AG08396 (cell line): ENCODE data around the gene LRRIQ4.

Source experiments
- DNase-seq: peaks from one replicate; pipeline ENCODE4 v3.0.0; 2012; ENCODE audit warnings: low spot score, mixed read lengths

Gene LRRIQ4

DNA sequence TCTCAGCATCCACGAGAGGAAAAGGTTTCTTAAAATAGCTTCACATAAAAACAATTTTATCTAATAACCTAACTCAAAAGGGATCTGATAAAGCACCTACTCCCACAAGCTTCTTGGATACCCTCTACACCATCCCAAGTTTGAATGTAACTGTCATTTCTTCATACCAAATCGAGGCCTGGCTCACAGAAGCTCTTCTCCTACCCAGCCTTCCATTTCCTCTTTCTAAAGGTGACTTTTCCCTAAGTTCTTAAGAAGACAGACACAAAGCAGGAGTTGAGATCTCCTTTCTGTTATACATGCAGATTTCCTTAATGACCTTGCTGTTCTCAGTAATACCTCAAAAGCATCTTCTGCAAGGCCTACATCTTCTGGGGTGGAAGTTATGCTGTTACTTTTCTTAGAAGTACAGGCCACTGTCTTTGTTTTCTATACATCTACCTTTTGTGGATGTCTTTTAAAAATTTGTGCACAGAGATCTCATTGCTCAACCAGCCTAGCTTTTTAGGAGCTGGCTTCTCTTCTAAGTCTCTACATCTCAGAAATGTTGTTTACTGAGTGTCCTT is 3.4 kb upstream of the LRRIQ4 start:
- no peak for DNase-seq

DNA sequence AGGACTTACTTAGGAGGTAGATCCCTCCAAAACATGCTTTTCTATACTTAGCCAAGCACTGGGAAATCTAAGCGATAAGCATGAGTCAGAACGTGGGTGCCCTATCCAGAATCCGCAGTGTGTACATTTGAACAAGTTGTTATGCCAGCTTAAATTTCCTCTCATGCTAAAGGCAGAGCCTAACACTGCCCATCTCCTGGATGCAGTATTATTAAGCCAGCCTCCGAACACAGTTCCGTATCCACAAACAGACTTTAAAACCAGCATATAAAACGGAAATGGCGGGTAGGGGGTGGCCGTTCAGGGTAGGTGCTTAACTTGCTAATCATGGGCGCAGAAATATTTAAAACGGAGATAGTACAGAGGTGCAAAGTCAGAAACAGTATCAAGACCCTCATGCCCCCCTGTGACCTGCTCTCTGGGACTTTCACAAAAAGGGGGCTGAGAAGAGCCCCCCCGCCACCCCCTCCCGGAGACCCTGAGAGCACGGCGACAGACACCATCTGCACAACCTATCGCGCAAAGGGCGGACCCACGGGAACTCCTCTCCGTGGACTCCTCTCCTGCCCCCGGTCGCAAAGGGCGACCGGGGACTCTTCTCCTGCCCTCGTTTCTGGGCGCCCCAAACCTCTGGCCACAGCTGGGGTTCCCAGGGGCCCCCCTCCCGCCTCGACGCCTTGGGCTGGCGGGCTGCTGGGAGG is 889 bp upstream of the LRRIQ4 start:
- DNase-seq: peak; percentile 44

DNA sequence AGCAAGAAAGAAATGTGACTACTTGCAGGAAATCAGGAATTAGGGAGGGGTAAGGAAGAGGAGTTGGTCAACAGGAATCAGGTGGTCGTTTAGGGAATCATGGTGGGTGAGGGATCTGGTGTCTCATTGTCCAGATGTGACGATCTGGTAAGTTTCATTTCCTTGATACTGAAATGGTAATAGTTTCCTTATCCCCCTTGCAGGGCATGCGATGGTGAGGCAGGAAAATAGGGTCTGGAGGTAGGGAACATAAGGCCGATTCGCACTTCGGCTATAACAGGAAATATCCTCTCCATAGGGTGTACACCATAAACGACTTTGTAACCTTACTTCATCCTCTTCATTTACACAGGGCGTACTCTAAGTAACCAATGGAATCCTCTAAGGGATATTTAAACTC is 608 bp downstream of the LRRIQ4 start:
- no peak for DNase-seq

DNA sequence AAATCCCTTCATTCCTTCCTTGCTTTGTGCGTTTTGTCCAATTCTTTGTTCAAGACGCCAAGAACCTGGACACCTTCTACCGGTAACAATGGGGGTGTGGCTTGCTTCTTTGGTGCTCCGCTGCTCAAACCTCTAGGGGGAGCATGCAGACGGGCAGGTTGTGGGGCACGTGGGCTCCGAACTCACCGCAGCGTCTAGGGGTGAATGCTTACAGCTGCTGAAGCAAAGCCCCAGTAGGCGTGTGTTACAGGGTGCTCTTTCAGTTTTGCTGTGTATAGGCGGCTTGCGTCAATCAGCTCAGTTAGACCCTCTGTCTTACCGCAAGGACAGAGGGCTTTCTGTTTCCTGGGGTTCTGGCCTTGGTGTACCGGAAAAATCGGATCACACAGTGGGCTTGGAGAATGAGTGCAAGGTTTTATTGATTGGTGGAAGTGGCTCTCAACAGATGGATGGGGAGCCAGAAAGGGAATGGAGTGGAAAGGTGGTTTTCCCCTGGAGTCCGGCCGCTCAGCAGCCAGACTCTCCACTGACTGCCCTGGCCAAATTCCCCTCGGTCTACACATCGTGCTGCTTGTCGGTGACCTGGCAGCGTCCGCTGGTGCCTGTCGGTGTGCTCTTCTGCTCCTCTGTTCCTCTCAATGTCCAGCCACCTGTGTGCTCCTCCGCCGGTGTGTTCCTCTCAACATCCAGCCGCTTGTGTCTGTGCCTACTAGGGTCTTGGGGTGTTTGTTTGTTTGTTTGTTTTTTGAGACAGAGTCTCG is 1.3 kb downstream of the LRRIQ4 start:
- no peak for DNase-seq

DNA sequence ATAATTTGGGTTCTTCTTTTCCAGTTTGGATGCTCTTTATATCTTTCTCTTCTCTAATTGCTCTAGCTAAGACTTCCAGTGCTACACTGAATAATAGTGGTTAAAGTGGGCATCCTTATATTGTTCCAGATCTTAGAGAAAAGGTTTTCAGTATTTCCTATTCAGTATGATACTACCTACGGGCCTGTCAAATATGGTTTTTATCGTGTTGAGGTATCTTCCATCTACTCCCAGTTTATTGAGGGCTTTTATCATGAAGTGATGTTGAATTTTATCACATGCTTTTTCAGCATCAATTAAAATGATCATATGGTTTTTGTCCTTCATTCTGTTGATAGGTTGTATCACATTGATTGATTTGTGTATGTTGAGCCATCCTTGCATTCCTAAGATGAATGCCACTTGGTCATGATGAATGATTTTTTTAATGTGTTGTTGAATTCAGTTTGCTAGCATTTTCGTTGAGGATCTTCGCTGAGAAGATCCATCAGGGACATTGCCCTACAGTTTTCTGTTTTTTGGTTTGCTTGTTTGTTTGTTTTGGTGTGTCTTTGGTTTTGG is 3.0 kb downstream of the LRRIQ4 start:
- no peak for DNase-seq

DNA sequence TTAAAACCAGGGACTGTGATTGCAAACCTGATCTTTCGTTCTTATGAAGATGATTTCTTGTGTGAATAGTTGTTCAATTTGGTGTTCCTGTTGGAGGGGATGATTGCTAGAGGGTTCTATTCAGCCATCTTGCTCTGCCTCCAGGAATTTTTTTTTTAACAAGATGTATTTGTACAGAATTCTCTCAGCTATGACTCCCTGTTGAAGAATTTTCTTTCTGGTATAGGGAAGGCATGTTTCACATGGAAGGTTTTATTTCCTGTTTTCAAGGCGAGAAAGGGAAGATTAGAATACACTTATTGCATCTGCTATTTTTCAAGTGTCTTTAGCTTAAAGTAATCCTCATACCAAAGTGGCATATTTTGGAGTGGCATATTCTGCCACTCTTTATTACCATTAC is 5.6 kb downstream of the LRRIQ4 start:
- no peak for DNase-seq

DNA sequence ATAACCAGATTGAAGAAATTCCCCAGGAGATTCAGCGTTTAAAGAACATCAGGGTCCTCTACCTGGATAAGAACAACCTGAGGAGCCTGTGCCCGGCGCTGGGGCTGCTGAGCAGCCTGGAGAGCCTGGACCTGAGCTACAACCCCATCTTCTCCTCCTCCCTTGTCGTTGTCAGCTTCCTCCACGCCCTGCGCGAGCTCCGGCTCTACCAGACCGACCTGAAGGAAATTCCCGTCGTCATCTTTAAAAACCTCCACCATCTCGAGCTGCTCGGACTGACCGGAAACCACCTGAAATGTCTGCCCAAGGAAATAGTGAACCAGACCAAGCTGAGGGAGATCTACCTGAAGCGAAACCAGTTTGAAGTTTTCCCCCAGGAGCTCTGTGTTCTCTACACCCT is 9.4 kb downstream of the LRRIQ4 start:
- DNase-seq: no peak

DNA sequence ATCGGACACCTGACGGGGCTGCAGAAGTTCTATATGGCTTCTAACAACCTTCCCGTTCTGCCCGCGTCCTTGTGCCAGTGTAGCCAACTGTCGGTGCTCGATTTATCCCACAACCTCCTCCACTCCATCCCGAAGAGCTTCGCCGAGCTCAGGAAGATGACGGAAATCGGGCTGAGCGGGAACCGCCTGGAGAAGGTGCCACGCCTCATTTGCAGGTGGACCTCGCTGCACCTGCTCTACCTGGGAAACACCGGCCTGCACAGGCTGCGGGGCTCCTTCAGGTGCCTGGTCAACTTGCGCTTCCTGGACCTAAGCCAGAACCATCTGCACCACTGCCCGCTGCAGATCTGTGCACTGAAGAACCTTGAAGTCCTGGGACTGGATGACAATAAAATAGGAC is 9.9 kb downstream of the LRRIQ4 start:
- DNase-seq: no peak

DNA sequence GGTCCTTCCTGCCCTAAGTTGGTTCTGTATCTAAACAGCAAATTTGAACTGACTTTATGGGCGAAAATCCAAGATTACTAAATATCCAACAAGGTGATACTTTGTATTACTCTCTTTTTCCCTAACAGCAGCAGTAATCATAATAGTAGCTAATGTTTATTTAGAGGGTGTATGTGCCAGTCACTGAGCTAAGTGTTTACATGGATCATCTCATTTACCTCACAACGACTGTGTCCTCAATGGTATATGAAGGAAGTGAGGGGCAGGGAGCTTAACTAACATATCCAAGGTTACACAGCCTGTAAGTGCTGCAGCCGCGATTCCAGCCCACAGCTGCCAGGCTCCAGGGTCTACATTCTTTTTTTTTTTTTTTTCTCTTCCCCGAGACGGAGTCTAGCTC is 10.3 kb downstream of the LRRIQ4 start:
- no peak for DNase-seq

DNA sequence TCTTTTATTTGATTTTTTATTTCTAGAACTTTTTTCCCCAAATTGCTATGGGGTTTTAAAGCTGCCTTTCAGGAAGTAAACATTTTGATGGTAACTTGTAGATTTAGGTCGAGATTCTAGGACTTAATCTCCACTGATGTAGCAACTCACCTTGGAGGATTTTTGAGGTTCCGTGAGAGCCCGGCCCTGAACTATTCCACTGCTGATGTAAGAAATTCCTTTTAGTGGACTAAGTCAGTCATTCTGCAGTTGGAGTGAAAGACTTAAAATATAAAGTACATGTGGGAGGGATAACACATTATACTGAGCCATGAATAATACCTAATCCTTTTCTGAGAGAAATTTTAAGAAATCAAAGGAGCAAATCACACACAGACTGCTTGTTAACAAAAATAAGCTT is 12.6 kb downstream of the LRRIQ4 start:
- no peak for DNase-seq

DNA sequence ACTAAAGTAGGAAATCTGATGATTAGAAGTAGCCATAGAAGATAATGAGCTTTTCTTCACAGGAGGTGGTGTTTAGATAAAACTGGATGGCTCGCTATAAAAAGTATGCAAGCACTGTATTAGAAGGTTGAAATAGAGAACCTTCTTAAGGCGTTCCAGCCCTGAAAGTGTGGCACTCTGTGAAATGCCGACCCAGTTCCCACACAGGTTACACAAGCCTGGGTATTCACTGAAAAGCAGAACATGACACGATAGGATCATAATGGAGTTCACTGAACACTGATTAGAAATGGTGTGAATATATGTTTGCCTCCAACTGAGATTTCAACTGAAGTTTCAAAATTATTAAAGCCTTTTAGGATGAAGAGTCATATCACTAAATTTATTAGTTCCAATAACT is 15.0 kb downstream of the LRRIQ4 start:
- no peak for DNase-seq

DNA sequence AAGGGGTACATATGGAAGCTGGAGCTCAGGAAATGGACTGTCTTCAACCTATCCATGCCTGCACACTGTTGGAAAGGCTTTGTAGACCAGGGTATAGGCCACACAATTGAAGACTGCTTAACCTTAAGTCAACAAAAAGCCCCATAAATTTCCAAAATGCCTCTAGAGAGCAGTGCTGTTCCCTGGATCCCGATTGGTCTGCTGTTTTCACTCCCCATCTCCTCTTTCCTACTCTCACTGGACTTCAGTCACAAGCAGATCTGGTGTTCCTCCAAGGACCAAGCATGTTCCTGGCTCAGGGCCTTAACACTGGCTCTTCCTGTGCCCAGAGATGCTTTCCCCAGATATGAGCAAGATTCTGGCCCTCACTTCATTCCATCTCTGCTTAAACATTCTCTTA is 22.9 kb downstream of the LRRIQ4 start:
- DNase-seq: no peak

DNA sequence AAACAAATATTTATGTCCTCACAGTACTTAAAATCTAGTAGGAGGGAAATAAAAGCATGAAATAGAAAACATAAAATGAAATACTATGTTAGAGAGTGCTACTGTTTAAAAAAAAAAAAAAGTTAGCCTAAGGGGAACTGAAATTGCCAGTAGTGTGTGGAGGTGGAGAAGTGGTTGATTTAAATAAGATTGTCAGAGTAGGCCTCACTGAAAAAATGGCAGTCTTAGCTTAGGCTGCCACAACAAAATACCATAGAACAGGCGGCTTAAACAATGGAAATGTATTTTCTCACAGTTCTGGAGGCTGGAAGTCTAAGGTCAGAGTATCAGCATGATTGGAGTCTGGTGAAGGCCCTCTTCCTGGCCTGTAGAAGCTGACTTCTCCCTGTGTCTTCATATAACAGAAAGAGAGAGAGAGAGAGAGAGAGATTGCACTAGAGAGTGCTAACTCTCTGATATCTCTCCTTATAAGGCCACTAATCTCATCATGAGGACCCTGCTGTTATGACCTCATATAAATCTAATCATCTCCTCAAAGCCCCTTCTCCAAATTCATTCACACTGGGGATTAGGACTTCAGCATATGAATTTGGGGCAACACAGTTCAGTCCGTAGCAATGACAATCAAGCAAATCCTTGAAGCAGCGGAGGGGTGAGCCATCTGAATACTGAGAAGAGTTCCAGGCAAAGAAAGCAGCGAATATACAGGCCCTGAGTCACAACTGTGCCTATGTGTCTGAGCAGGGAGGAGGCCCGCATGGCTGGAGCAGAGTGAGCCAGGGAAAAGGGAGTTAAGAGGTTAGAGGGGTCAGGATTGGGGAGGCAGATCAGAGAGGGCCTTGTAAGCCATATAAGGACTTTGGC is 23.6 kb downstream of the LRRIQ4 start:
- peak; percentile 27 for DNase-seq

DNA sequence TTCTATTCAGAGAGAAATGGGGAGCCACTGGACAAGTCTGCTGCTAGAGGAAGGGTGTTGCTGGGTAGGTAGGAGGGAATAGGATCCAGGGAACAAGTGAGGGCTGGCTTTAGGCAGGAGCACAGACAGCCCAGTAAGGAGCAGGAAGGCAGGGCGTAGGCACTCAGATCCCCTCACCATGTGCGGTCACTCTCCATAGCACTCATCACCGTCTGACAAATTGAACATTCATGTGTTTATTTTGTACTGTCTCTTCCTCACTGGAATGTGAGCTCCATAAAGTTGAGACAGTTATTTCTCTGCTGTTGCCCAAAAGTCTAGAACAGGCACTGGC is 24.2 kb downstream of the LRRIQ4 start:
- DNase-seq: no peak

DNA sequence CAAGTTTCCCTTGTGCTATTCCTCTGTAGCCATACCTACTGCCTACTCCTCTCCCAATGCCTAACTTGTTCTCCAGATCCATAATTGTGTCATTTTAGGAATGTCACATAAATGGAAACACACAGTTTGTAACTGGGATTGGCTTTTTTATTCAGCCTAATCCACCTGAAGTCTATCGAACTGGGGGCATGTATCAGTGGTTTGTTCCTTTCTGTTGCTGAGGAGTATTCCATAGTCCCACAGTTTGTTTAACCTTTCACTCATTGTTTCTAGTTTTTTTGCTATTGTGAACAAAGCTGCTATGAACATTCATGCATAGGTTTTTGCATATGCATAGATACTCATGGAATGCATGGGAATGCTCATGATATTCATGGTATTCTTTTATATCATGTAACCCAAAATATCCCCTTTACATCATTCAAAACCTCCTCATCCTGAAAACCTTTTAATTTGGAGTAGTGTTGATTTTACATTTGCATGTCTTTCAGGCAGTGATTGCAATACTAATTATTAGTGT is 25.9 kb downstream of the LRRIQ4 start:
- no peak for DNase-seq

DNA sequence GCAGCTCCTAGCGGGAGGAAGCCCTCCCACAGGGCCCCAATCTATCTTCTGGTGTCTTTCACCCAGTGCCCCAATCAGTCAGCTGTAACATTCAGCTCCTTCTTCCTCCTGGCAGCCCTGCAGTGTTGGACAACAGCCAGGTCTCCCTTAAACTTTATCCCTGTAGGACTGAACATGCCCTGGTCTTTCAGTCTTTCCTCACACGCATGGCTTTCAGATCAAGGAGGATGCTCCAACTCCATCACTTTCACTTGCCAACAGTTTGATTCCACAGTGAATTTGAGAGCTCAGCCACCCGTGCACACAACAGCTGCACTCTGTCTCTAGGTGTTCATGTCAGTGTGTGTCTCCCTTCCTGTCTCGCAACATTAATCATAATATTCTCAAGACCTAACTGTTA is 28.5 kb downstream of the LRRIQ4 start:
- DNase-seq: no peak

DNA sequence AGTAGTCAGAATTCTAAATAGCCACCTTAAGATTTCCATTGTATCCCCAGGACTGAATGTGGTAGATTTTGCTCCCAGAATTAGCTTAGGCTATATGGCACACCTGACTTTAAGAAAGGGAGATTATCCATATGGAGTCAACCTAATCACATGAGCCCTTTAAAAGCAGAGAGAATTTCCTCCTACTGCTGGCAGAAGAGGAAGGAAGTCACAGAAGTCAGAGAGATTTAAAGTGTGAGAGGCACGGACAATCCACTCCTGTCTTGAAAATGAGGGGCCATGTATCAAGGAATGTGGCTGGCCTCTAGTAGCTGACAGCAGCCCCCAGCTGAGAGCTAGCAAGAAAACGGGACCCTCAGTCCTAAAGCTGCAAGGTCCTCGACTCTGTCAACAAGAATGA is 30.3 kb downstream of the LRRIQ4 start:
- DNase-seq: no peak

DNA sequence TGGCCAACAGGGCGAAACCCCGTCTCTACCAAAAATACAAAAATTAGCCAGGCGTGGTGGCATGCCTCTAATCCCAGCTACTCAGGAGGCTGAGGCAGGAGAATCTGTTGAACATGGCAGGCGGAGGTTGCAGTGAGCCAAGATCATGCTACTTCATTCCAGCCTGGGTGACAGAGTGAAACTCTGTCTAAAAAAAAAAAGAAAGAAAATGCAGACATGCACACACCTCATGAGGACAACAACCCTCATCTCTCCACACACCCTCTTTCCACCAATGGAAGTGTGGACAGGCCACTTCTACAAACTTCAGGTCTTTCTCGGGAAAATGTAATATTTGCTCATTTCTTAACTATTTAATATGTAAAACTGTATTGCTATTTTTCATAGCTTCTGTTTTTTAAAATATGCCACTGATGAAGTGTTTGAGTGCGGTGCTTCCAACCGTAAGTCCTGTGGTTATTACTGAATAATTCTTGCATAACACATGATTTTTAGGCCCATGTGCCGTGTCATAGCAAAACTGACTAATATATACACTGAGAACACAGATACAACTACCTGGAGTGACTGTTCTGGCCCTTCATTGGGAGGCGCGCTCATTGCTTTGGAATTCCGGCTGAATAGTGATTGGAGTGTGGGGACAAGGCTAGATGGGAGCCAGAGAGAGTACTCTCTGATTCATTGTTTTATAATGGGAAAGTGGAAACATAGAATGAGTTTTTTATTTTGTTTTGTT is 34.0 kb downstream of the LRRIQ4 start:
- peak; percentile 71 for DNase-seq

DNA sequence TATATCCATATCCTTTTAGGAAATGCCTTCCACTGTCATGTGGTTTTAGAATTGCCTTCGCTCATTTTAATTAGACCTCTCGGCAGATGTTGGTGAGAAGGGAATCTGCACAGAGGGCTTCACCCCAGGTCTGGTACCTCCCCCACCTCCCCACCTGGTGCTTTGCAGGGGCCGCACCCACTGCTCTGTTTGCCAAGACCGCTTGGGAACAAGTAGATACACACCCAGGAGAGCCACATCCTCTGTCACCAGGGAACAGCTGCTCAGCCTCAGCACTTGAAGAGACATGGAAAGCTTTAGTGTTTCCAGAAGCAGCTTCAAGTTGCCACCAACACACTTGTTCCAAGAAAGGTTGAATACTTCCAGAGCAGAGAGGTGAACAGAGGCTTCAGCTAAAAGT is 35.2 kb downstream of the LRRIQ4 start:
- DNase-seq: no peak

DNA sequence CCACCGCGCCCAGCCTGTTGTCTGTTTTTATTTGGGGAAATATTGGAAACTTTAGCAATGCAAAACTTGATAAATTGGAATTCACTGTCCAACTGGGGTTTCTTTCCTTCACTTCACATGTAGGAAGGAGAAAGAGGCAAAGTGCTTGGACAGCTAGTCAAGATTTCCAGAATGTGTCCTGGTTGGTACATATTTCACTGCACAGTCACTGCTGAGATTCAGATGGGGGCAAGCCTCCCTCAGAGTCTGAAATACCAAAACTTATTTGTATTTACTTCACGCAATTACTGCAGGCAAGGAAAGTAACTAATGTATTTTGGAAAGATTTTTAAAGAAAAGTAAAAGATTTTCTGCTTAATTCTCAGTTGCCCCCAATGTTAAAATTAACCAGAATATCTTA is 36.1 kb downstream of the LRRIQ4 start:
- no peak for DNase-seq

DNA sequence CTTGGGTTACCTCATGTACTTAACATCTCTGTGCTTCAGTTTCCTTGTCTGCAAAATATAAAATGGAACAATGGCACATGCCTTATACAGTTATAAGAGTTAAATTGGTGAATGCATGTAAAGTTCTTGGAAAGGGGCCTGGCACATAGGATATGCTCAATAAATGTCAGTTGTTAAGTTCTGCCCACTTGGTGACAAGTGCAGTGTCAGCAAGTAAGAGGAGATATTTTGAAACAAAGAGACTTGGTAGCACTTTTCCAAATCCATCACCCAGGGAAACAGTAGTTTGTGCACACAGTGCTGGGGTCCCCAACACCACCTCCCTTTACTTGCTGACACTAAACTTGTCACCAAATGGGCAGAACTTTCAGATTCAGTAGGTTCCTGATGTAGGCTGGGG is 37.9 kb downstream of the LRRIQ4 start:
- no peak for DNase-seq

DNA sequence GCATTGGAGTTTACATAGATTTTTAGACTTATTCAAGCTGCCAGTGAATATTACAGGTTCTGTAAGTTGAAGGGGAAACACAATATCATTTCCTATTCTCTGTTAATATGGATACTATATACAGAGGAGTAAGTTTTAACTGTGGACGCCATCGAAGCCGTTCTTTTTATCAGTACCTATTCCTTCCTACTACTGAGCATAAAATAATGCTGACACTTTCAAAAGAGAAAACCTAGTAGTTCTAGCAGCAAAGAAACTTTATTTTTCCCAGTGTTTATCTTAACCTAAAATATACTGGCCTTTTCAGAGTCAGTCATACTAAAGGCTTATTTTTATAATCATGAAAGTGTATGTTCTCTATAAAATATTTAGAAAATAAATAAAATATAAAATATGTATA is 42.8 kb downstream of the LRRIQ4 start:
- no peak for DNase-seq
